Measurements from ENCODE around the gene MAP3K10.
"Not testable (repeated sequence)": the region's sequence is repeated elsewhere in the genome, so short reads cannot be mapped to it uniquely, and the experiment has no call there.

The MAP3K10 gene

GRCh38 chr19:40217027-40217810 lies 26.0 kb downstream of the MAP3K10 start:
- DNase-seq (ENCODE audit: low read depth): no peak

DNA sequence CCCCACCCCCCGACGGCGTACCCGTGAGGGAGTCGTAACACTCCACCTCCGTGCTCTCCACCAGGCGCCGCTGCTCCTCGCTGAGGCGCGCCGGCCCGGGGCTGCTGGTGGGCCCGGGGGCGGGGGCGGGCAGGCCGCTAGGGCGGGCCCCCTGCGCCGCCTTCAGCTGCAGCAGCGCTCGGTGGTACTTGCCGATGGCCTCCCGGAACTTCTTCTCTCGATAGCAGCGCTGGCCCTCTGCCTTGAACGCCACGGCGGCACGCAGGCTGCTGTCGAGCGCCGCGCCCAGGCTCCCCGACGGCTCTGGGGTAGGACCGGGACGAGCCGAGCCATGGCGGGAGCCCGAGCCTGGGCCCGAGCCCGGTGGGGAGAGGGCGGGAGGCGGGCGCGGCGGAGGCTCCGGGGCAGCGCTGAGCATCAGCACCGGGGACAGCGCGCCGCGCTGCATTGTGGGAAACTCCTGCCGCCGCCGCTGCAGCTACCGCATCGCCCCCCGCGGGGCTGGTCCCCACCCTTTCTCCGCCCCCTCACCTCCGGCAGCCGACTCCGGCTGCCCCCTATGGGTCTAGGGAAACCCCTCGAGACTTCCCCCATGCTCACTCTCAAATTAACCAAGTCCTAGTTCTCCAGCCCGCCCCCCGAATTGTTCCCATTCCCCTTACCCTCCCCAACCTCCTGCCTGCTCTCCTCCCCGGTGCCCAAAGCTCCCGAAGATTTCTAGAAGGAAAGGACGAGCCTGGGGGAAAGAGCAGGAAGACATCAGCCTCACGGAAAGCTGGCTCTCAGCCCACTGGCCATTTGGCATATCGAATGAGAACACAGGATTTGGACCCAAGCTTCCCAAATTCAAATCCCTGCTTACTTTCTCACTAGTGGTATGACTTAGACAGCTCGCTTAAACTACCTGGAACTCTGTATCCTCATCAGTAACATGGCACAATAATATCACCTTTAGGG lies 27.0 kb downstream of the MAP3K10 start, which contains the start of gene TTC9B:
TSS of gene TTC9B (minus strand) at position 451 of the 957 bp plus-strand sequence. CDS start at position 448, 3 bp downstream.
- DNase-seq (ENCODE audit: low read depth): peak; percentile 12

DNA sequence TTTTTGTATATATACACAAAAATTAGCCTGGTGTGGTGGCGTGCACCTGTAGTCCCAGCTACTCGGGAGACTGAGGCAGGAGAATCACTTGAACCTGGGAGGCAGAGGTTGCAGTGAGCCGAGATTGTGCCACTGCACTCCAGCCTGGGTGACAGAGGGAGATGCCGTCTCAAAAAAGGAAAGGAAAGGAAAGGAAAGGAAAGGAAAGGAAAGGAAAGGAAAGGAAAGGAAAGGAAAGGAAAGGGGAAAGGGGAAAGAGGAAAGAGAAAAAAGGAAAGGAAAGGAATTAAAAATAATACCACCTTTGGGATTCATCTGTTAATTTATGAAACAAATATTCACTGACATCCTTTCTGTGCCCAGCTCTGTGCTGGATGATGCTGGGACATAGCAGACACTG lies 27.8 kb downstream of the MAP3K10 start:
- not testable (repeated sequence) for DNase-seq (ENCODE audit: low read depth)

GRCh38 chr19:40219721-40220276 lies 28.6 kb downstream of the MAP3K10 start:
- DNase-seq (ENCODE audit: low read depth): no peak

DNA sequence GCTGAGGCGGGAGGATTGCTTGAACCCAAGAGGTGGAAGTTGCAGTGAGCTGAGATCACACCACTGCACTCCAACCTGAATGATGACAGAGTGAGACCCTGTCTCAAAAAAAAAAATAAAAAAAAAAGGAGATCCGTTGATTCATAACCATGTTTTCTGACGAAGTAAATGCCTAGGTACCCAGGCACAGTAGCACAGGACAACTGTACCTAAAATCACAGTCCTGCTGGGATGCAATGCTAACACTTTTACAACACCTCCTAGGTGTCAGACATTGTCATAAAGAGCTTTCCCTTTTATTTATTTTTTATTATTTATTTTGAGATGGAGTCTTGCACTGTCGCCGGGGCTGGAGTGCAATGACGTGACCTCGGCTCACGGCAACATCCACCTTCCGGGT lies 29.4 kb downstream of the MAP3K10 start:
- DNase-seq (ENCODE audit: low read depth): no peak

DNA sequence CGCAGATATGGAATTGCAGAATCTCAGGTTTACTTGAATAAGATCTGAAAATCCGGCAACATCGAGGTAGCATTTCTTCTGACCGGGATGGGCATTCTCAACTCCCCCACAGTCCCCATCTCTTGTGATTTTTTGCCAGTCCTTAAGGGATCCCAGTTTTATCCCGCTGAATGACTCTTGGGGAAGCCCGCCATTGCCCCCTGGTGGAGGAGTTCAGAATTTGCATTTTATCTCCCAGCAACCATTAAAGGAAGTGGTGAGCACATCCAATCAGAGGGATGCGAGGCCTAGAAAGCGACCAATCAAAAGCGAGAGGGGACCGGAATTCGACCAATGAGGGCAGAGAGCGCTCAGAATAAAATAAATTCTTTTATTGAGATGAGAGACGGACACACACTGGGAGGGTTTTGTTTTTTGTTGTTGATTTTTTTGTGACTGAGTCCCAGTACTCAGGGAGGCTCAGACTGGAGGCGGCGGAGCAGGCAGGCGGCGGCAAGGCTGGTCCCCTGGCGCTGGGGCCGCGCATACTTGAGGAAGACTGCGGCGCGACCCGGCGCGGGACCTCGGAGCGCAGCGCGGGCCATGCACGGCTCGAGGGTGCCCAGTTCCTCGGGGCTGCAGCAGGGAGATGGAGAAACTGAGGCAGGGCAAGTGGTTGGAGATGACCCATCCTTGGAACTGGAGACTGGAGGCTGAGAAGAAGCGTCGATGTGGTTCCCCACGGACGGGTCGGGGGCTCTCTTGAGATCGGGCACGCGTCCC lies 30.8 kb downstream of the MAP3K10 start:
- DNase-seq (ENCODE audit: low read depth): peak; percentile 46

DNA sequence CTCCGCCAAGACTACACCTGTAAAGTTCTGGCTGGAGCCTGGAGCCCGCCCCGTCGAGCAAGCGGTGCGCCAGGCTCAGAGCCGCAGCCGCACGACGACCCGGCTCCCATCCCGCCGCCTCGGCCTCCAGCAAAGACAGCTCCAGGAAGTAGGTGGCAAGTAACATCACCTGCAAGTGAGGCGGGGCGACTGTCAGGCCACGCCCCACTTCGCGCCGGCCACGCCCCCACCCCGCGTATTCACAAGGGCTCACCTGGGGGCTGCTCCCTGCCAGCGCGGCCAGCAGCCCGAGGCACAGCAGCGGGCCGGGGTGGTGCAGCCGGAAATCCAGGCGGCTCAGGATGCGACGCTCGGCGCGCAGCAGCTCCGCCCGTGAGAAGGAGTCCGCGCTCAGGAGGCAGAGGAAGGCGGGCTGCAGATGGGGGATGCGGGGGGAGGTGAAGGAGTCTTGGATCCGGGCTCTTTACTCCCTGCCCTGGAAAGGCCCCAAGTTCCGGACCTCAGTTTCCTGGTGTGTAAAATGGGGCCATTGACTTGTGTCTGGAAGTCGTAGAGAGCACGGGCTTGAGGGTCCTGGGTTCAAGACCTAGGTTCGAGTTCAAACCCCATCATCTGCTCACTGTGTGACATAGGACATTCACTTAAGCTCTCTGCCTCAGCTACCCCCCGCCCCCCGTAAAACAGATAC lies 32.1 kb downstream of the MAP3K10 start:
- no peak for DNase-seq (ENCODE audit: low read depth)

- no peak for DNase-seq (ENCODE audit: low read depth)
Observed at GRCh38 chr19:40224342-40225150, 33.3 kb downstream of the MAP3K10 start.

- DNase-seq (ENCODE audit: low read depth): no peak
Observed at GRCh38 chr19:40225440-40226305, 34.4 kb downstream of the MAP3K10 start.

DNA sequence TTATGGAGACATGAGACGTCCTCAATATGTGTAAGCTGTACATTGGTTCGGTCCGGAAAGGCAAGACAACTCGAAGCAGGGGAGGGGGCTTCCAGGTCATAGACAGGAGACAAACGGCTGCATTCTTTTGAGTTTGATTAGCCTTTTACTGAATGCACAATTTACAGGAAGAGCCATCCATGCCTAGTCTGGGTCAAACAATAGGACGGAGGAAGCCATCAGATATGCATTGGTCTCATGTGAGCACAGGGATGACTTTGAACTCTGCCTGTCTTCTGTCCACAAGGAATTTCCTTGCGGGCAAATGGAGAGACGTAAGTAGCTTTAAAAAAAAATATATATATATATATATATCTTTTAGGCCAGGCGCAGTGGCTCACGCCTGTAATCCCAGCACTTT lies 37.1 kb downstream of the MAP3K10 start:
- no peak for DNase-seq (ENCODE audit: low read depth)

DNA sequence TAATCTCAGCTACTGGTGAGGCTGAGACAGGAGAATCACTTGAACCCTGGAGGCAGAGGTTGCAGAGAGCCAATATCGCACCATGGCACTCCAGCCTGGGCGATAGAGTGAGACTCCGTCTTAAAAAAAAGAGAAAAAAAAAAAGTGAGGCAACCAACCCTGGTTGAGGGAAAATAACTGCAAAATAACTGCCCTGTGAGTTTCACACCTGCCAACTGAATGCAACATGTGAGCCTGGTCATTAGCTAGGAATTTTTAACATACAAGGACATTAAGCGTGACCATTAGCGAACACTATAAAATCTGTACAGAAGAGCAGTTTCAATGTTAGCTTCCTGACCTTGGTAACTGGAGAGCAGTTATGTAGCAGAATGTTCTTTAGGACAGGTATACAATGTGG lies 37.6 kb downstream of the MAP3K10 start:
- no peak for DNase-seq (ENCODE audit: low read depth)

GRCh38 chr19:40229484-40229883 lies 38.3 kb downstream of the MAP3K10 start:
- no peak for DNase-seq (ENCODE audit: low read depth)

GRCh38 chr19:40229926-40230417 lies 38.7 kb downstream of the MAP3K10 start:
- DNase-seq (ENCODE audit: low read depth): no peak

DNA sequence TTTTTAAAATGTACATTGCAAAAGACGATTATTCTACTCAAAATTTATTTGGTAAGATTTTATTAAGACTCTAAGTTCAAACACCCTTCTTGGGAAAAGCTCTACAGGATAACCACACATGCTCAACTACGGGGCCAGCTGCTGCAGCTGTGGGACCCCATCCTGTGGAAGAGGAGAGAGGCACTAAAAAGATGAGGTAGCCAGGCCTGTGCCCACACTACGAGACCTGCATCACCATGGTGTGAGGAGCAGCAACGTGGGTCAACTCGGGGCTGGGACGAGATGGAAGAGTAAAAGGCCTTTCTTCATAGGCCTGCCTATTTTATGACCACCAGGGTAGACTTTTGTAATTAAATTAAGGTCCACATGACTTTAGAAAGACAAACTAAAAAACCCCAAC lies 39.8 kb downstream of the MAP3K10 start:
- DNase-seq (ENCODE audit: low read depth): no peak

- no peak for DNase-seq (ENCODE audit: low read depth)
Observed at GRCh38 chr19:40231544-40232424, 40.6 kb downstream of the MAP3K10 start.

- no peak for DNase-seq (ENCODE audit: low read depth)
Observed at GRCh38 chr19:40232479-40232878, 41.3 kb downstream of the MAP3K10 start.

GRCh38 chr19:40232949-40233810 lies 42.0 kb downstream of the MAP3K10 start:
- DNase-seq (ENCODE audit: low read depth): no peak

Measured in stimulated activated CD8-positive, alpha-beta memory T cell treated with anti-CD3 and anti-CD28 coated beads, Interleukin-15, amount 100 ng/mL, for 1 hour (primary cell).